K562 (cell line): ENCODE measurements around the gene RRAS. TPM values are rescaled to one million over a fixed set of nuclear protein-coding genes. Genes with fewer than 3 reads are reported as not detected.

Source experiments
- FOXJ2 ChIP-seq: fragments of 200-800 bp; sonication (Bioruptor generic); IDR thresholded peaks from 2 replicates; pipeline ENCODE4 v1.6.1; 2016; ENCODE audit warnings: missing genetic modification characterization, missing compliant biosample characterization
- IFI16 ChIP-seq: fragments of 250-450 bp; sonication (Bioruptor Pico); IDR thresholded peaks from 2 replicates; pipeline ENCODE4 v2.1.2; 2022; ENCODE audit warnings: mild to moderate bottlenecking, inconsistent platforms
- MIER1 ChIP-seq: fragments of 450-650 bp; IDR thresholded peaks from 2 replicates; pipeline ENCODE4 v1.6.1; 2016; ENCODE audit warnings: antibody characterized with exemption, mild to moderate bottlenecking, low read depth
- SP1 ChIP-seq: sonication (generic); formaldehyde crosslinking; IDR thresholded peaks from 2 replicates; pipeline ENCODE4 v1.8.1; 2022; ENCODE audit warnings: mild to moderate bottlenecking, missing genetic modification reagents
- polyA plus RNA-seq, 8 experiments: library from polyadenylated mRNA; depleted of rRNA in 4 of 8; stranded (reverse) in 5 of 8; unstranded in 3 of 8; fragments of >200 nt; fragmentation: Nextera tagmentation in 2 of 8; fragmentation: Illumina TruSeq in 1 of 8; extraction: Ambion mirVana in 2 of 8; extraction: Trizol in 1 of 8; gene quantifications; 2 replicates each; pipeline versions ENCODE4 v1.2.1 to v1.2.3, GENCODE V29; 2011 to 2014; ENCODE audit warnings: inconsistent platforms in 1 of 8, missing spikeins in 1 of 8
- total RNA-seq, 7 experiments: library from RNA; depleted of rRNA in 6 of 7; stranded (reverse); fragments of >200 nt in 6 of 7; fragmentation: Illumina TruSeq in 2 of 7; extraction: Trizol in 2 of 7; gene quantifications; 2 replicates each; pipeline versions ENCODE4 v1.2.1 to v1.2.3, GENCODE V29; 2011 to 2021; ENCODE audit warnings: low replicate concordance in 1 of 7
- TF ChIP-seq, protein P1 (sequence below): fragments of 200-600 bp; sonication (generic); IDR thresholded peaks from one replicate; pipeline ENCODE4 v1.6.1; 2012; ENCODE audit warnings: mild to moderate bottlenecking, low read depth, low read length, inconsistent platforms
- TF ChIP-seq, protein P2 (sequence below): sonication (generic); formaldehyde crosslinking; IDR thresholded peaks from 2 replicates; pipeline ENCODE4 v1.5.0; 2020; ENCODE audit warnings: missing genetic modification reagents

RRAS gene
- total and polyA plus RNA-seq, 9 of the 15 experiments (the other 6 are each of a cell fraction or from before 2014, with no cell fraction given), result 0.70 to 17.3 (median 8.2) TPM

- no peak for TF ChIP-seq FOXJ2 (tag)
- no peak for TF ChIP-seq MIER1
- no peak for TF ChIP-seq IFI16 (CRISPR knock-in tag)
- TF ChIP-seq, protein P1, sequence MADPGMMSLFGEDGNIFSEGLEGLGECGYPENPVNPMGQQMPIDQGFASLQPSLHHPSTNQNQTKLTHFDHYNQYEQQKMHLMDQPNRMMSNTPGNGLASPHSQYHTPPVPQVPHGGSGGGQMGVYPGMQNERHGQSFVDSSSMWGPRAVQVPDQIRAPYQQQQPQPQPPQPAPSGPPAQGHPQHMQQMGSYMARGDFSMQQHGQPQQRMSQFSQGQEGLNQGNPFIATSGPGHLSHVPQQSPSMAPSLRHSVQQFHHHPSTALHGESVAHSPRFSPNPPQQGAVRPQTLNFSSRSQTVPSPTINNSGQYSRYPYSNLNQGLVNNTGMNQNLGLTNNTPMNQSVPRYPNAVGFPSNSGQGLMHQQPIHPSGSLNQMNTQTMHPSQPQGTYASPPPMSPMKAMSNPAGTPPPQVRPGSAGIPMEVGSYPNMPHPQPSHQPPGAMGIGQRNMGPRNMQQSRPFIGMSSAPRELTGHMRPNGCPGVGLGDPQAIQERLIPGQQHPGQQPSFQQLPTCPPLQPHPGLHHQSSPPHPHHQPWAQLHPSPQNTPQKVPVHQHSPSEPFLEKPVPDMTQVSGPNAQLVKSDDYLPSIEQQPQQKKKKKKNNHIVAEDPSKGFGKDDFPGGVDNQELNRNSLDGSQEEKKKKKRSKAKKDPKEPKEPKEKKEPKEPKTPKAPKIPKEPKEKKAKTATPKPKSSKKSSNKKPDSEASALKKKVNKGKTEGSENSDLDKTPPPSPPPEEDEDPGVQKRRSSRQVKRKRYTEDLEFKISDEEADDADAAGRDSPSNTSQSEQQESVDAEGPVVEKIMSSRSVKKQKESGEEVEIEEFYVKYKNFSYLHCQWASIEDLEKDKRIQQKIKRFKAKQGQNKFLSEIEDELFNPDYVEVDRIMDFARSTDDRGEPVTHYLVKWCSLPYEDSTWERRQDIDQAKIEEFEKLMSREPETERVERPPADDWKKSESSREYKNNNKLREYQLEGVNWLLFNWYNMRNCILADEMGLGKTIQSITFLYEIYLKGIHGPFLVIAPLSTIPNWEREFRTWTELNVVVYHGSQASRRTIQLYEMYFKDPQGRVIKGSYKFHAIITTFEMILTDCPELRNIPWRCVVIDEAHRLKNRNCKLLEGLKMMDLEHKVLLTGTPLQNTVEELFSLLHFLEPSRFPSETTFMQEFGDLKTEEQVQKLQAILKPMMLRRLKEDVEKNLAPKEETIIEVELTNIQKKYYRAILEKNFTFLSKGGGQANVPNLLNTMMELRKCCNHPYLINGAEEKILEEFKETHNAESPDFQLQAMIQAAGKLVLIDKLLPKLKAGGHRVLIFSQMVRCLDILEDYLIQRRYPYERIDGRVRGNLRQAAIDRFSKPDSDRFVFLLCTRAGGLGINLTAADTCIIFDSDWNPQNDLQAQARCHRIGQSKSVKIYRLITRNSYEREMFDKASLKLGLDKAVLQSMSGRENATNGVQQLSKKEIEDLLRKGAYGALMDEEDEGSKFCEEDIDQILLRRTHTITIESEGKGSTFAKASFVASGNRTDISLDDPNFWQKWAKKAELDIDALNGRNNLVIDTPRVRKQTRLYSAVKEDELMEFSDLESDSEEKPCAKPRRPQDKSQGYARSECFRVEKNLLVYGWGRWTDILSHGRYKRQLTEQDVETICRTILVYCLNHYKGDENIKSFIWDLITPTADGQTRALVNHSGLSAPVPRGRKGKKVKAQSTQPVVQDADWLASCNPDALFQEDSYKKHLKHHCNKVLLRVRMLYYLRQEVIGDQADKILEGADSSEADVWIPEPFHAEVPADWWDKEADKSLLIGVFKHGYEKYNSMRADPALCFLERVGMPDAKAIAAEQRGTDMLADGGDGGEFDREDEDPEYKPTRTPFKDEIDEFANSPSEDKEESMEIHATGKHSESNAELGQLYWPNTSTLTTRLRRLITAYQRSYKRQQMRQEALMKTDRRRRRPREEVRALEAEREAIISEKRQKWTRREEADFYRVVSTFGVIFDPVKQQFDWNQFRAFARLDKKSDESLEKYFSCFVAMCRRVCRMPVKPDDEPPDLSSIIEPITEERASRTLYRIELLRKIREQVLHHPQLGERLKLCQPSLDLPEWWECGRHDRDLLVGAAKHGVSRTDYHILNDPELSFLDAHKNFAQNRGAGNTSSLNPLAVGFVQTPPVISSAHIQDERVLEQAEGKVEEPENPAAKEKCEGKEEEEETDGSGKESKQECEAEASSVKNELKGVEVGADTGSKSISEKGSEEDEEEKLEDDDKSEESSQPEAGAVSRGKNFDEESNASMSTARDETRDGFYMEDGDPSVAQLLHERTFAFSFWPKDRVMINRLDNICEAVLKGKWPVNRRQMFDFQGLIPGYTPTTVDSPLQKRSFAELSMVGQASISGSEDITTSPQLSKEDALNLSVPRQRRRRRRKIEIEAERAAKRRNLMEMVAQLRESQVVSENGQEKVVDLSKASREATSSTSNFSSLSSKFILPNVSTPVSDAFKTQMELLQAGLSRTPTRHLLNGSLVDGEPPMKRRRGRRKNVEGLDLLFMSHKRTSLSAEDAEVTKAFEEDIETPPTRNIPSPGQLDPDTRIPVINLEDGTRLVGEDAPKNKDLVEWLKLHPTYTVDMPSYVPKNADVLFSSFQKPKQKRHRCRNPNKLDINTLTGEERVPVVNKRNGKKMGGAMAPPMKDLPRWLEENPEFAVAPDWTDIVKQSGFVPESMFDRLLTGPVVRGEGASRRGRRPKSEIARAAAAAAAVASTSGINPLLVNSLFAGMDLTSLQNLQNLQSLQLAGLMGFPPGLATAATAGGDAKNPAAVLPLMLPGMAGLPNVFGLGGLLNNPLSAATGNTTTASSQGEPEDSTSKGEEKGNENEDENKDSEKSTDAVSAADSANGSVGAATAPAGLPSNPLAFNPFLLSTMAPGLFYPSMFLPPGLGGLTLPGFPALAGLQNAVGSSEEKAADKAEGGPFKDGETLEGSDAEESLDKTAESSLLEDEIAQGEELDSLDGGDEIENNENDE, result no peak
- peak; percentile 97 for TF ChIP-seq SP1 (CRISPR knock-in tag)
- TF ChIP-seq, protein P2, sequence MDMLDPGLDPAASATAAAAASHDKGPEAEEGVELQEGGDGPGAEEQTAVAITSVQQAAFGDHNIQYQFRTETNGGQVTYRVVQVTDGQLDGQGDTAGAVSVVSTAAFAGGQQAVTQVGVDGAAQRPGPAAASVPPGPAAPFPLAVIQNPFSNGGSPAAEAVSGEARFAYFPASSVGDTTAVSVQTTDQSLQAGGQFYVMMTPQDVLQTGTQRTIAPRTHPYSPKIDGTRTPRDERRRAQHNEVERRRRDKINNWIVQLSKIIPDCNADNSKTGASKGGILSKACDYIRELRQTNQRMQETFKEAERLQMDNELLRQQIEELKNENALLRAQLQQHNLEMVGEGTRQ, result no peak
These were observed at the start of gene RRAS (continued) for GRCh38 chr19:49640113-49640898.
